IgD-negative memory B cell (primary cell): ENCODE measurements around the gene TTC24. TPM values are rescaled to one million over a fixed set of nuclear protein-coding genes. Genes with fewer than 3 reads are reported as not detected.
"Not testable (repeated sequence)": the region's sequence is repeated elsewhere in the genome, so short reads cannot be mapped to it uniquely, and the experiment has no call there.

Experiments used
- H3K27ac Mint-ChIP-seq, 3 donors: one replicate each; pipeline ENCODE4 v1.8.0; 2020 to 2022; ENCODE audit warnings: mild to moderate bottlenecking in 3 of 3, mixed read lengths in 3 of 3, moderate library complexity in 1 of 3
- H3K27me3 Mint-ChIP-seq: one replicate; pipeline ENCODE4 v1.8.0; 2021; ENCODE audit warnings: mixed read lengths
- H3K36me3 Mint-ChIP-seq: one replicate; pipeline ENCODE4 v1.8.0; 2020; ENCODE audit warnings: mild to moderate bottlenecking, mixed read lengths
- H3K4me1 Mint-ChIP-seq, 3 donors: one replicate each; pipeline ENCODE4 v1.8.0; 2020 to 2022; ENCODE audit warnings: mixed read lengths in 3 of 3, mild to moderate bottlenecking in 1 of 3
- H3K4me3 Mint-ChIP-seq, 4 donors: one replicate each; pipeline ENCODE4 v1.8.0; 2020 to 2022; ENCODE audit warnings: mild to moderate bottlenecking in 4 of 4, mixed read lengths in 4 of 4, moderate library complexity in 3 of 4
- H3K9me3 Mint-ChIP-seq, 3 donors: one replicate each; pipeline ENCODE4 v1.8.0; 2020 to 2021; ENCODE audit warnings: mixed read lengths in 3 of 3, mild to moderate bottlenecking in 1 of 3
- polyA plus RNA-seq: library from polyadenylated mRNA; unstranded; fragments of 300-500 nt; fragmentation: Illumina TruSeq; gene quantifications from one replicate; pipeline ENCODE4 v1.2.3, GENCODE V29; 2021

TTC24 gene
- polyA plus RNA-seq, 1 donor from 2014 or later: 0.38 TPM

GRCh38 chr1:156600733-156601121 is 21.2 kb downstream of the TTC24 start:
- H3K27me3 Mint-ChIP-seq: no peaks in the 10 kb centered on the region
- peaks cover 25 to 30% (median 26%) of the 10 kb centered on the region in 3 donors for H3K4me1 Mint-ChIP-seq
- peak overlapping the region; percentile 84 to 99 (median 98) for H3K4me3 Mint-ChIP-seq
- peaks cover 5% of the 10 kb centered on the region for H3K36me3 Mint-ChIP-seq
- H3K9me3 Mint-ChIP-seq: no peaks in the 10 kb centered on the region
- peak overlapping the region; percentile 60 to 99 (median 98) for H3K27ac Mint-ChIP-seq

- Mint-ChIP-seq H3K27me3 (no peaks in the 10 kb centered on the region), H3K36me3 (peaks cover 4% of the 10 kb centered on the region), H3K9me3 (no peaks in the 10 kb centered on the region), H3K4me1 (peaks cover 26 to 30% (median 26%) of the 10 kb centered on the region in 3 donors), H3K27ac (peak within 1 kb of the TSS; percentile 72 to 99 (median 98)), H3K4me3 (peak within 1 kb of the TSS; percentile 84 to 99 (median 98))
Measured at GRCh38 chr1:156601122-156601830, 21.8 kb downstream of the TTC24 start, which contains the start of gene GPATCH4. Gene GPATCH4 (minus strand): TSS chr1:156601479.

GRCh38 chr1:156601892-156602291 is 22.4 kb downstream of the TTC24 start:
- Mint-ChIP-seq H3K4me3 (peak overlapping the region; percentile 84 to 99 (median 98)), H3K36me3 (peaks cover 2% of the 10 kb centered on the region), H3K4me1 (peaks cover 26 to 30% (median 26%) of the 10 kb centered on the region in 3 donors)

GRCh38 chr1:156602557-156602993 is 23.1 kb downstream of the TTC24 start:
- no peaks in the 10 kb centered on the region for H3K27me3 Mint-ChIP-seq
- no peaks in the 10 kb centered on the region for H3K9me3 Mint-ChIP-seq
- peak overlapping the region in 2 of 3 donors; percentile 72 to 98 for H3K27ac Mint-ChIP-seq
- peak overlapping the region in 2 of 4 donors; percentile 8 to 84 for H3K4me3 Mint-ChIP-seq
- peaks cover 1% of the 10 kb centered on the region for H3K36me3 Mint-ChIP-seq
- peaks cover 31 to 32% (median 31%) of the 10 kb centered on the region in 3 donors for H3K4me1 Mint-ChIP-seq

More at GRCh38 chr1:156601892-156602291, 22.4 kb downstream of the TTC24 start:
- Mint-ChIP-seq H3K9me3 (no peaks in the 10 kb centered on the region), H3K27me3 (no peaks in the 10 kb centered on the region), H3K27ac (peak overlapping the region; percentile 60 to 99 (median 98))

DNA sequence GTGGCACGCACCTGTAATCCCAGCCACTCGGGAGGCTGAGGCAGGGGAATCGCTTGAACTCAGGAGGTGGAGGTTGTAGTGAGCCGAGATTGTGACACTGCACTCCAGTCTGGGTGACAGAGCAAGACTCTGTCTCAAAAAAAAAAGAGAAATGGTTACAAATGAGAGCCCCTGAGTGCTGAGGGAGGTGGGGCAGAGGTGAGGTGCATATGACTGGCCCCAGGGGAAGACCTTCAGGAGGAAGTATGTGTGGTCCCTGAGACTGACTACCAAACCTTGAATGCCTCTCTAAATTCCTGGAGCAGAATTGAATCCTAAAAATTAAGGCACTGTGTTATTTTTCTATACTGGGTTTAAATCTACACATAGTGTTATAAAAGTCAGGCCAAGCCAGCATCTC is 27.8 kb downstream of the TTC24 start:
- H3K36me3 Mint-ChIP-seq, H3K9me3 Mint-ChIP-seq, H3K27me3 Mint-ChIP-seq: not testable (repeated sequence)
- peak overlapping the region in 3 of 4 donors; percentile 34 to 76 (median 58) for H3K4me3 Mint-ChIP-seq
- peak overlapping the region in 2 of 3 donors; percentile 51 to 72 for H3K27ac Mint-ChIP-seq
- H3K4me1 Mint-ChIP-seq: peaks cover 13 to 31% (median 23%) of the 10 kb centered on the region in 3 donors

GRCh38 chr1:156608036-156608674 is 28.6 kb downstream of the TTC24 start:
- Mint-ChIP-seq H3K9me3 (no peaks in the 10 kb centered on the region), H3K4me1 (peaks cover 11 to 27% (median 19%) of the 10 kb centered on the region in 3 donors), H3K27ac (peak overlapping the region in 2 of 3 donors; percentile 58 to 72), H3K36me3 (peaks cover 1% of the 10 kb centered on the region), H3K4me3 (peak overlapping the region in 3 of 4 donors; percentile 59 to 88 (median 88)), H3K27me3 (peaks cover 1% of the 10 kb centered on the region)

- peaks cover 3% of the 10 kb centered on the region for H3K36me3 Mint-ChIP-seq
- H3K9me3 Mint-ChIP-seq: no peaks in the 10 kb centered on the region
- peaks cover 11 to 27% (median 19%) of the 10 kb centered on the region in 3 donors for H3K4me1 Mint-ChIP-seq
- no peak overlapping the region for H3K4me3 Mint-ChIP-seq
- no peak overlapping the region for H3K27ac Mint-ChIP-seq
- peaks cover 1% of the 10 kb centered on the region for H3K27me3 Mint-ChIP-seq
Measured at GRCh38 chr1:156608981-156609380, 29.5 kb downstream of the TTC24 start.

GRCh38 chr1:156610072-156610471 is 30.5 kb downstream of the TTC24 start:
- H3K9me3 Mint-ChIP-seq, H3K4me3 Mint-ChIP-seq, H3K36me3 Mint-ChIP-seq, H3K27me3 Mint-ChIP-seq, H3K27ac Mint-ChIP-seq: not testable (repeated sequence)
- H3K4me1 Mint-ChIP-seq: peaks cover 11 to 27% (median 19%) of the 10 kb centered on the region in 3 donors

DNA sequence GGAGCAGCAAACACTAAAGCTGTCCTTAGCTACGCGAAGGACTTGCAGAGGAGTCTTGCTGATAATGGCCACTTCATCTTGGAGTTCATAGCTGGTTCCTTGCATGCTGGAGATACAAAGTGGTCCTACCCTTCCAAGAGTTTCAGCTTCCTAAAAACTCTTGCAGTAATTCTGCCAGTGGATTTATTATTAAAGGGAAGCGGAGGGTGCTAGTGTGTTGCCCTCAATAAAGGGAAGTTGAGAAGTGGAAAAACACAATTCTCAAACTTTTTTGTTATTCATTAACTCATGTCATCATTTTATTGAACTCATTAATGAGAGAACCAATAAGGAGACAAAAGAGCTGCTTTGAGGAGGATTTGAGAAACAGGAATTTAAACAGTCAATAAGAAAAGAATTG is 33.1 kb downstream of the TTC24 start:
- peaks cover 3% of the 10 kb centered on the region for H3K36me3 Mint-ChIP-seq

GRCh38 chr1:156615946-156616345 is 36.4 kb downstream of the TTC24 start:
- H3K4me3 Mint-ChIP-seq: no peak overlapping the region

More for the DNA sequence above, 33.1 kb downstream of the TTC24 start:
- no peak overlapping the region for H3K4me3 Mint-ChIP-seq
- H3K9me3 Mint-ChIP-seq: no peaks in the 10 kb centered on the region
- peaks cover 6 to 16% (median 13%) of the 10 kb centered on the region in 3 donors for H3K4me1 Mint-ChIP-seq
- peaks cover 16% of the 10 kb centered on the region for H3K27me3 Mint-ChIP-seq
- no peak overlapping the region for H3K27ac Mint-ChIP-seq

DNA sequence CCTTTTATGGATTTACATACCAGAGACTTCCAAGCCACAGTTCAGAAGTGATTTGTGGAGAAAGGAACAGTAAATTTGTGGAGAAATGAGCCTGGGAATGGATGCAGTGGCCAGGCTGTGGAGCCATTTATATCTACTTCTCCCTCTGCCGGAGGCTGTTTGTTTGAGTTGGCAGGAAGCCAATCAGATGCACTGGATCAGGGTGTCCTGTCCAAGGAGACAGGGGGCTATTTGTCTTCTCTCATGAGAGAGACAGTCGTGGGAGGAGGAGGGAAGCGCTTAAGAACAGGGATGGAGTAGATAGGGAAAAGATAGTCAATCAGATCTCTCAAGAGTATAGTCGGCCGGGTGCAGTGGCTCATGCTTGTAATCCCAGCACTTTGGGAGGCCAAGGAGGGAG is 36.9 kb downstream of the TTC24 start:
- peaks cover 0 to 6% (median 0%) of the 10 kb centered on the region in 3 donors for H3K4me1 Mint-ChIP-seq
- H3K36me3 Mint-ChIP-seq: peaks cover 2% of the 10 kb centered on the region
- H3K27ac Mint-ChIP-seq: no peak overlapping the region
- no peak overlapping the region for H3K4me3 Mint-ChIP-seq
- no peaks in the 10 kb centered on the region for H3K9me3 Mint-ChIP-seq
- peaks cover 27% of the 10 kb centered on the region for H3K27me3 Mint-ChIP-seq

More at GRCh38 chr1:156615946-156616345, 36.4 kb downstream of the TTC24 start:
- peaks cover 27% of the 10 kb centered on the region for H3K27me3 Mint-ChIP-seq
- H3K9me3 Mint-ChIP-seq: no peaks in the 10 kb centered on the region
- H3K36me3 Mint-ChIP-seq: peaks cover 2% of the 10 kb centered on the region
- peaks cover 0 to 6% (median 0%) of the 10 kb centered on the region in 3 donors for H3K4me1 Mint-ChIP-seq
- H3K27ac Mint-ChIP-seq: no peak overlapping the region

- Mint-ChIP-seq H3K4me1 (peaks cover 0 to 6% (median 0%) of the 10 kb centered on the region in 3 donors), H3K9me3 (no peaks in the 10 kb centered on the region), H3K4me3 (peak within 1 kb of the TSS in 1 of 4 donors; percentile 69), H3K27ac (no peak within 1 kb of the TSS), H3K27me3 (peaks cover 40% of the 10 kb centered on the region), H3K36me3 (no peaks in the 10 kb centered on the region)
Measured at GRCh38 chr1:156618853-156619581, 39.5 kb downstream of the TTC24 start, which contains the start of gene HAPLN2. Gene HAPLN2 (plus strand): TSS chr1:156619415. CDS start chr1:156623491, 4,076 bp downstream.

DNA sequence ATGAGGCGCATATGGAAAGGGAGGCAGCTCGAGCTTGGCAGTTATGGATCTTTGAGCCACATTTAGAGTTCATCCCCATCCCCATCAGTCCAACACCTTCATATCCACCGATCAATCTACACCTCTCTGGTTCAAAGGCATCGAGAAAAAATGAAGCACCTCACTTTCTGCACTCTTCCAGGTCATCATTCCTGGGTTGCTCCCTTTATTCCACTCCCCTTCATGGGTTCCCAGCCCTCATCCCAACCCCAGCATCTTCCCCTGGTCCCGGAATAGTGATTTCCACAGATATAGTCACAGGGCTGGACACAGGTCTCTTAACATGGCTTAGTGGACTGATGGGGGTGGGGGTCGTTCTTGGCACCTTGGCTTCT is 40.0 kb downstream of the TTC24 start:
- peaks cover 0 to 8% (median 0%) of the 10 kb centered on the region in 3 donors for H3K4me1 Mint-ChIP-seq

GRCh38 chr1:156622581-156623297 is 43.2 kb downstream of the TTC24 start:
- H3K9me3 Mint-ChIP-seq: no peaks in the 10 kb centered on the region
- peaks cover 6 to 15% (median 8%) of the 10 kb centered on the region in 3 donors for H3K4me1 Mint-ChIP-seq
- H3K4me3 Mint-ChIP-seq: peak overlapping the region in 2 of 4 donors; percentile 9 to 39
- peaks cover 39% of the 10 kb centered on the region for H3K27me3 Mint-ChIP-seq
- peak overlapping the region in 2 of 3 donors; percentile 36 to 83 for H3K27ac Mint-ChIP-seq
- no peaks in the 10 kb centered on the region for H3K36me3 Mint-ChIP-seq

More for the DNA sequence above, 40.0 kb downstream of the TTC24 start:
- H3K27me3 Mint-ChIP-seq: peaks cover 43% of the 10 kb centered on the region
- H3K4me3 Mint-ChIP-seq: peak overlapping the region in 1 of 4 donors; percentile 69
- H3K9me3 Mint-ChIP-seq: no peaks in the 10 kb centered on the region
- H3K27ac Mint-ChIP-seq: no peak overlapping the region
- no peaks in the 10 kb centered on the region for H3K36me3 Mint-ChIP-seq
